ENCODE results near the gene MXRA7.
A peak's percentile ranks its signal among the peaks of the same experiment; 100 is the strongest.
"Not testable (repeated sequence)": the region's sequence is repeated elsewhere in the genome, so short reads cannot be mapped to it uniquely, and the experiment has no call there.

The MXRA7 gene

DNA sequence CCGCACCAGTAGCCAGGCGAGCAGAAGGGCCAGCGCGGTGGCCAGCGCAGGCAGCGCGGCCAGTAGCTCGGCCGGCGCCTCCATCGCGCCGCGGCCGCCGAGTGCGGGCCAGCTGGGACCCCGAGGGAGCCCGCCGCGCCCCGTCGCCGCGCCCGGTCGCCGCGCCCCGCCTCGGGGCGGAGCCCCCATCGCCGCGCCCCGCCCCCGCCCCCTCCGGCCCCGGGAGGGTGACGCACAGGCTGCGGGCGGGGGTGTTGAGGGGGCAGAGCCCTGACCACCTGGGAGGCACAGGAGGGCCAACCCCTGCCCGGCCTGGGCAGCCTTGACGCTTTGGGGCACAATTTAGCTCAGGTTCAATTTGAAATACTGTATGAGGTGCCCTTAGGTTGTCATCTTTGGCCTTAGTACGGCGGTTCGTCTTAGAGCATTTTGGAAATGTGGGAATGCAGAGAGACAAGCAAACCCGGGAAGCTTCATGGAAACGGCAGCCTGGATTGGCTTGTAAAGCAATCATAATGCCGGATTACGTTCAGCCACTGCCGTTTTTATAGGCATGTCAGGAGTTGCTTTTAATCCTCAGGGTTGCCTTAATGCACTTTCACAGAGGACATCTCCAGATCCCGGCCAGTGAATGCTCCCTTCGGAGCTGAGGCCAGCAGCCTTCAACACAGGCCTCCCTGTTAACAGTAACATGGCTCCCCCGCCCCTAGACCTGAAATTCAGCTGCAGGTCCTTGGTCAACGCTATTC lies at the start of gene MXRA7:
TSS of gene MXRA7 (minus strand) at position 103 of the 749 bp plus-strand sequence. CDS start at position 84, 19 bp downstream.
- DNase-seq = peak in 1 of 2 experiments; percentile 64

DNA sequence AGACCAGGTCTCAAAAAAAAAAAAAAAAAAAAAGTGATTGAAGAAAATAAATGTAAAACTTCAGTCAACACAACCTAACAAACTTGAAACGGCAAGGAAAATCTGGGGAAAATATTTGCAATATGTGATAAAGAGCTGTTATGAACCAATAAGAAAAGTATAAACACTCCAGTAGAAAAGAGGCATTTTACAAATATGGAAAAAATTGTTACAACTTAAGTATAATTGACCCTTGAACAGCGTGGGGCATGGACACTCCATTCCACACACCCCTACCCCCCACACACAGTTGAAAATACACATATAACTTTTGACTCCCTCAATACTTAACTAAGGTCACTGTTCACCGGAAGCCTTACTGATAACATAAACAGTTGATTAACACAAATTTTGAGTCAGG lies 47.8 kb upstream of the MXRA7 start:
- DNase-seq = no peak

- no peak for DNase-seq
These were observed 46.5 kb upstream of the MXRA7 start for GRCh38 chr17:76757256-76757655.

- DNase-seq = no peak
These were observed 44.5 kb upstream of the MXRA7 start for GRCh38 chr17:76755285-76755684.

- no peak for DNase-seq
These were observed 42.5 kb upstream of the MXRA7 start for GRCh38 chr17:76753061-76753961.

GRCh38 chr17:76752006-76752405 lies 41.2 kb upstream of the MXRA7 start:
- DNase-seq = no peak

GRCh38 chr17:76751416-76751993 lies 40.7 kb upstream of the MXRA7 start:
- no peak for DNase-seq

DNA sequence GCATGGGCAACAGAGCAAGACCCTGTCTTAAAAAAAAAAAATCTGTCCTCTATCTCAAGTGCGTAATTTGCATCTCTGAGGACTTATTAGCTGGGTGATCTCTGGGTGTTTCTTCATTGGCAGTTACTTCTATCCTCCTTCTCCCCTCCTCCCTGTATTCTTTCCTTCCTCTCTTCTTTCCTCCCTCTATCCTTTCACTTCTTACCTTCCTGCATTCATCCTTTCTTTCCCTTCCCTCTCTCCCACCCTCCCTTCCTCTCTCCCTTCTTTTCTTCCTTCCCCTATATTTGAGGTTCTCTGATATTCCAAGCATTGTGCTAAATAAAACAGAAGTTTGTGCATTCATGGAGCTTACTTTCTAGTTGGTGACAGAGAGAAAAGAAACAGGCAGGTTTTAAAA lies 37.9 kb upstream of the MXRA7 start:
- DNase-seq = no peak

DNA sequence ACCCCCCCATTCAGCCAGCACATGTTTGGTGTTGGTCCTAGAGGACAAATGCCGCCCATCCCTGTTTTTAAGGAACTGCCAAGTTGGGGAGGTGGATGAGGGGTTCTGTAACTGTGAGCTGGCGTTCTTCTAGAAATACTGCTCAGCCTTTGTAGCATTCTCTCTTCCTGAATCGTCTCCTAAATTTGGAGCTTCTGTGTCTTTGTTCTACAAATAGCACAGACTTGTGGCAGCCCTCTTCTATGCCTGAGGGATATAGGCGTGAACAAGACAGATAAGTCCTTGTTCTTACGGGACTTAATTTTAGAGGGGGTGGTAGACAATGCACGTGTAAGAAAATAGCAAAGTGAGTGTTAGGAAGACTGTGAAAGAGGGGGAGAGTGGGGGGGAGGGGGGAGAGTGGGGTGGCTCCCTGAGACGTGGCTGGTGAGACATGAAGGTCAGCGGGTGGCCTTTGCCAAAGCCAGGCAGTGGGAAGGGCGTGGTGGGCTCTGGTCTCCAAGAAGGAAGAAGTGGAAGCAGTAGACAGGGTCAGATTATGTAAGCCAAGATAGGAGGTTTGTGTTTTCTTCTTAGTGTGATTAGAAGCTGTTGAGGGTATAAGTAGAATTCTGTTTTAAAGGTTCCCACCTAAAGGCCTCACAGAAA lies 37.1 kb upstream of the MXRA7 start:
- DNase-seq = no peak

DNA sequence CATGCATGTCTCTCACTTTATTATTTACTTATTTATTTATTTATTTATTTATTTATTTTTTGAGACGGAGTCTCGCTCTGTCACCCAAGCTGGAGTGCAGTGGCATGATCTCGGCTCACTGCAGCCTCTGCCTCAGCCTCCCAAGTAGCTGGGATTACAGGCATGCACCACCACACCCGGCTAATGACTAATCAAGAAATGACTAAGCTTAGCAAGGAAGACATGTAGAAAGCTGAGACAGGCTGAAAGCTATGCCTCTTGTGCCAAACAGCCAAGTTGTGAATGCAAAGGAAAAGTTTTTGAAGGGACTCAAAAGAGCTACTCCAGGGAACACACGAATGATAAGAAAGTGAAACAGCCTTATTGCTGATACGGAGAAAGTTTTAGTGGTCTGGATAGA lies 35.0 kb upstream of the MXRA7 start:
- DNase-seq = not testable (repeated sequence)

GRCh38 chr17:76744747-76745146 lies 34.0 kb upstream of the MXRA7 start:
- no peak for DNase-seq

GRCh38 chr17:76742958-76743357 lies 32.2 kb upstream of the MXRA7 start:
- DNase-seq = no peak

DNA sequence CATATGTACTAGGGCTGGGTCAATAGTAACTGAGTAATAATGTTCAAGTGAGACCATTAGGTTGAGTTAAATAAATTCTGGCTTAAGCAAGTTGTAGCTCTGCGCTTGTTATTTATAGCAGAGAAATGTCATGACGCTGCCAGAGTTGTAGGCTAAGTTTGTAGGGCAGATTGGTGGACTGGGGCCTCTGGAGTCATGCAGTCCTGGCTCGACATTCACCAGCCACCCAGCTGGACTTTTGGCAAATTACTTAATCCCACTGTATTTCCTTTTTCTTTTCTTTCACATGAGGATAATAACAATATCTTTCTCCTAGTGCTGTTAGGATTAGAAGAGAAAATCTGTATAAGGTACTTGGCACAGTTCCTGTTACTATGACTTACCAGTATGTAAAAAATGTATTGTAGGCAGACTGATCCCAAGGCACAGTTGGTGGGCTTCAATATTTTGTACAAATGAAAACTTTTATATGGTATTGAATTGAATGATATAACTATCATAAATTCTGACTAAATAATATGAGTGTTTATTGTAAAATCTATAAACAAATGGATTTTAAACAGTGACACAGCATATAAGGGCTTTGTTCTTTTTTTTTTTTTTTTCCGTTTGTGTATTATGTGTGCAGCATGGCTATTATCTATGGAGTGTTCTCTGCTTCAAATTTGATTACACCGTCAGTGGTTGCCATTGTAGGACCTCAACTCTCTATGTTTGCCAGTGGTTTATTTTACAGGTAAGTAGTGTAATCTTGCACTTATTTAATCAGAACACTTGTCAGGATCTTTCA lies 29.8 kb upstream of the MXRA7 start:
- no peak for DNase-seq

GRCh38 chr17:76739568-76740115 lies 28.9 kb upstream of the MXRA7 start:
- DNase-seq = not testable (repeated sequence)

DNA sequence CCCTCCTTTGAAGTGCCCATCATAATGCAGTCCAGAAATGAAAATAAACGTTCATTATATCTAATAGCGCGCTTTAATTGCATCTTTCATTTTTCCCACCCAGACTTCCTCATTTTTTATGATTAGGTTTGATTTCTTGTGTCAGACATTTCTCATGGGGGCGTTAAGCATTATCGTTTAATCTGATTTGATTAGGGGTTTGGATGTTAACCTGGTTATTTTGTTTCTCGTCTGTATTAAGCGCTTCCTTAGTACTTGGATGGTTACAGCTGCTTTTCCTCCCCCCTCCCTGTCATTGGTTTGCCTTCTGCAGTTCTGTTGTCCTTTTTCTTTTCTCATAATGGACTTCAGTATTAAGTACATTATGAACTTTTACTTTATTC lies 27.7 kb upstream of the MXRA7 start:
- no peak for DNase-seq

GRCh38 chr17:76737676-76738467 lies 27.1 kb upstream of the MXRA7 start, which contains the start of gene MFSD11:
Gene MFSD11 (plus strand): TSS chr17:76738119. CDS start chr17:76738353, 234 bp downstream.
- DNase-seq = peak in 1 of 2 experiments; percentile 66

DNA sequence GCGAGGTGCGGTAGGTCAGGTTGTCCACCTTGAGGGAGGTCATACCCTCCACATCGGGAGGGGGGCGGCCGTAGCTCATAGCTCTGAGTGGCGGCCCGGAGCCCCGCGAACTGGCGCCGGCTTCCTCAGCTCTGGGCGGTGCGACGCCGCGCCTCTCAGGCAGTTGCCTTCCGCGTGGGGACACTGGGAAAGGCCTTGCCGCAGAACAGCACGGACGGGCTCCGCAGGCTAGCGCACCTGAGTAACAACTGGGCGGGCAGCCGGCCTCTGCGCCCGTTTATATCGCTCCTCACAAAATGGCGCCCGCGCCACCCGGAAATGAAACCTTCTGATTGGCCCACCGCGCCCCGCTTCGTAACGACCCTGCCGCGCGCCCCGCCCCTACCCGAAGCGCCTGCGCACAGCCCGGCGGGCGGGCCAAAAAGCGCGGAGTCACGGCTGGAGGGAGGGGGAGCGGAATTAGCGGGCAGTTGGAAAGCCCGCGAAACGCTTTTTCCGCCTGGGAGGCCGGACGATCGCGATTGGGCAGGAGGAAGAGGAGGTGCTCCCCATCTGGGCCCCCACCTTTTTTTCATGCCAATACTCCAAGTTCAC lies 26.4 kb upstream of the MXRA7 start, which contains the start of gene SRSF2:
TSS of gene SRSF2 (minus strand) at position 250 of the 594 bp plus-strand sequence. CDS start at position 79, 171 bp downstream.
- DNase-seq = peak; percentile 77 to 93

- DNase-seq = no peak
These were observed 25.8 kb upstream of the MXRA7 start for GRCh38 chr17:76736349-76737081.

GRCh38 chr17:76735586-76736348 lies 25.0 kb upstream of the MXRA7 start:
- no peak for DNase-seq
